ENCODE measurements around the gene LRPAP1. TPM values are rescaled to one million over a fixed set of nuclear protein-coding genes. Genes with fewer than 3 reads are reported as not detected.
A peak's percentile ranks its signal among the peaks of the same experiment; 100 is the strongest.

Gene LRPAP1
- total RNA-seq, 4 donors from 2014 or later, result 65.0 to 131 (median 100) TPM

DNA sequence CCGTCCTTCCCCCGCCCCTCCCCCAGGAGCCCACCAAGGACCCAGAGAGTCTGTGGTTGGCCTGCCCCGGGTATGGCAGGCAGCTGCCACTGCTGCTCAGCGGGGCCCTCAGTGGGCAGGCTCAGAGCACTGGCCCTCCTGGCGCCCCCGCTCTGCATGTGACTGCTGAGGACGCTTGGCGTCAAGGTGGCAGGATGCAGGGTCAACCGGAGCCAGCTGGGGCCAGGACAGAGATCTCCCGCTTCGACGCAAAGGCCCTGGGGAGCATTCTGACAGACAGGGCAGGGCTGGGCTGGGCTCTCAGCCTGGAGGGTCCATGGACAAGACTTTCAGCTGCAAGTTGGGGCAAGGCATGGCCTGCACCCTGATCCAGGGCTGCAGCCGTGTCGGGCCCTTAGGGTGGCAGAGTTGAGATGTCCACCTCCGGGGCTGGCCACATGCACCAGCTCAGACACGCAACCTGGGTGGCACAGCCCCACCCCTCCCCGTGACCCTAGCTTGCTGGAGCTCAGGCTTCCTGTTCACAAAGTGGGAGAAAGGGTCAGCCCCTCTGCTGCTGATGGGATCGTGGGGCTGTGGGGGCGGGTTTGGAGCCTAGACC is 30.3 kb downstream of the LRPAP1 start:
- ATAC-seq, result no peak
- no peaks in the 10 kb centered on the region for H3K27me3 ChIP-seq
- H3K36me3 ChIP-seq, result peaks cover 0 to 6% of the 10 kb centered on the region in 2 donors
- H3K27ac ChIP-seq, result peak overlapping the region in 3 of 4 donors; percentile 9 to 52 (median 50)
- TF ChIP-seq CTCF (IDR thresholded peaks at IDR 0.05 in 4 of 5, conservative IDR thresholded peaks at IDR 0.05 in 1 of 5), result no peak
- no peak for TF ChIP-seq POLR2A (IDR thresholded peaks at IDR 0.05)
- no peaks in the 10 kb centered on the region for H3K4me1 ChIP-seq
- in situ Hi-C loops (cut with MboI; ENCODE audit: low sequenced_read_pairs in 4 of 4) (no loop called here), intact Hi-C loops (cut with DNase I; ENCODE audit: low total_unique reads) (no loop called here)
- no peak overlapping the region for H3K4me3 ChIP-seq
- DNase-seq, result peak in 1 of 2 donors; percentile 25
- no peaks in the 10 kb centered on the region for H3K9me3 ChIP-seq

- no peak overlapping the region for H3K4me3 ChIP-seq
- peaks cover 0 to 6% of the 10 kb centered on the region in 2 donors for H3K36me3 ChIP-seq
- DNase-seq, result no peak
- H3K4me1 ChIP-seq, result no peaks in the 10 kb centered on the region
- no peaks in the 10 kb centered on the region for H3K27me3 ChIP-seq
- no peak for ATAC-seq
- in situ Hi-C loops (cut with MboI; ENCODE audit: low sequenced_read_pairs in 4 of 4), result no loop called here
- intact Hi-C loops (cut with DNase I; ENCODE audit: low total_unique reads), result no loop called here
- peak overlapping the region in 3 of 4 donors; percentile 9 to 50 (median 34) for H3K27ac ChIP-seq
- TF ChIP-seq POLR2A (IDR thresholded peaks at IDR 0.05) (no peak), CTCF (IDR thresholded peaks at IDR 0.05 in 4 of 5, conservative IDR thresholded peaks at IDR 0.05 in 1 of 5) (no peak)
- H3K9me3 ChIP-seq, result no peaks in the 10 kb centered on the region
Measured at GRCh38 chr4:3501126-3501824, 30.9 kb downstream of the LRPAP1 start.

- Histone ChIP-seq H3K36me3 (peaks cover 0 to 6% of the 10 kb centered on the region in 2 donors), H3K9me3 (no peaks in the 10 kb centered on the region), H3K27me3 (no peaks in the 10 kb centered on the region), H3K4me1 (peaks cover 0 to 4% of the 10 kb centered on the region in 2 donors), H3K4me3 (no peak overlapping the region), H3K27ac (peak overlapping the region in 2 of 4 donors; percentile 4 to 9)
- TF ChIP-seq POLR2A (IDR thresholded peaks at IDR 0.05), result no peak
- no peak for TF ChIP-seq CTCF (IDR thresholded peaks at IDR 0.05 in 4 of 5, conservative IDR thresholded peaks at IDR 0.05 in 1 of 5)
- ATAC-seq (no peak), DNase-seq (no peak)
- in situ Hi-C loops (cut with MboI; ENCODE audit: low sequenced_read_pairs in 4 of 4) (no loop called here), intact Hi-C loops (cut with DNase I; ENCODE audit: low total_unique reads) (no loop called here)
Measured at GRCh38 chr4:3500634-3501101, 31.6 kb downstream of the LRPAP1 start.

- in situ Hi-C loops (cut with MboI; ENCODE audit: low sequenced_read_pairs in 4 of 4) (no loop called here), intact Hi-C loops (cut with DNase I; ENCODE audit: low total_unique reads) (no loop called here)
- ATAC-seq, result no peak
- Histone ChIP-seq H3K4me3 (no peak overlapping the region), H3K27me3 (no peaks in the 10 kb centered on the region), H3K27ac (no peak overlapping the region), H3K36me3 (peaks cover 0 to 2% of the 10 kb centered on the region in 2 donors), H3K4me1 (peaks cover 0 to 4% of the 10 kb centered on the region in 2 donors), H3K9me3 (no peaks in the 10 kb centered on the region)
- TF ChIP-seq POLR2A (IDR thresholded peaks at IDR 0.05) (no peak), CTCF (IDR thresholded peaks at IDR 0.05 in 4 of 5, conservative IDR thresholded peaks at IDR 0.05 in 1 of 5) (no peak)
- no peak for DNase-seq
Measured at GRCh38 chr4:3500111-3500510, 32.1 kb downstream of the LRPAP1 start.
